Measurements from ENCODE around the gene RPTOR.

The RPTOR gene

GRCh38 chr17:80588702-80589383 is 44.2 kb downstream of the RPTOR start:
- no peak for DNase-seq (ENCODE audit: low spot score)

- no peak for DNase-seq (ENCODE audit: low spot score)
Measured at GRCh38 chr17:80591788-80592187, 47.1 kb downstream of the RPTOR start.

DNA sequence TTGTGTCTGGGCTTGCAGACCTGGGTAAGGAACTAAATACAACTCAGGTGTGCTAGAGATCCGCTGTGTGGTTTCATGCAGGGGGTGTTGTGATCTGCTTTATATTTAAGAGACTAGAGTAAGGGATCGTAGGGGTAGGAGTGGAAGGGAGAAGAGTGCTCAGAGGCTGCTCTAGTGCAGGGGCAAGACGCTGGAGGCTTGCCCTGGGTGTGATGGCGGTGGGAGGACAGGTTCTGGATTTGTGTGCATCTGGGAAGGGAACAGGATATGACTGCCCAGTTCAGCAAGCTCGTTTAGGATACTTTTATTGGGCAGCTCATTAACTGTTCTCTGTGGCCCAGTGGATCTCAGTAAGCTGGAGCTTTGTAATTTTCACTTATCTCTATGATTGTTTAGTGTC is 47.6 kb downstream of the RPTOR start:
- DNase-seq (ENCODE audit: low spot score), result no peak

DNA sequence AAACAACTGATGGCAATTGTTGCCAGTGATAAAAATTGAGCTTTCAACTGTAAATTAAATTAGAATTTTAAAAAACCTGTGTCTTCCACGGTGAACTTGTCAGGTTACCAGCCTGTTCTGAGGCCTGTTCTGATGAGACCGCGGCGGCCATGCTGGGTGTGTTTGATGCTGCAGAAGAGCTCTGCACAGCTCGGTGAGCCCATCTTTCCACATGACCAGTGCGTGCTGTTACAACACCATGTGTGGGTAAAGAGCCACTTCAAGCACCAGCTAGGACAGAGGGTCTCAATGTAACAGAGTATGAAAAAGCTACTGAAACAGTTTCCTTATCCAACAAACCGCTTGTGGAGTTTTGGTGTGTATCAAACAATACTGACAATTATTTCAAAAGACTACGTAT is 48.5 kb downstream of the RPTOR start:
- no peak for DNase-seq (ENCODE audit: low spot score)

- no peak for DNase-seq (ENCODE audit: low spot score)
Measured at GRCh38 chr17:80594431-80595269, 50.0 kb downstream of the RPTOR start.

DNA sequence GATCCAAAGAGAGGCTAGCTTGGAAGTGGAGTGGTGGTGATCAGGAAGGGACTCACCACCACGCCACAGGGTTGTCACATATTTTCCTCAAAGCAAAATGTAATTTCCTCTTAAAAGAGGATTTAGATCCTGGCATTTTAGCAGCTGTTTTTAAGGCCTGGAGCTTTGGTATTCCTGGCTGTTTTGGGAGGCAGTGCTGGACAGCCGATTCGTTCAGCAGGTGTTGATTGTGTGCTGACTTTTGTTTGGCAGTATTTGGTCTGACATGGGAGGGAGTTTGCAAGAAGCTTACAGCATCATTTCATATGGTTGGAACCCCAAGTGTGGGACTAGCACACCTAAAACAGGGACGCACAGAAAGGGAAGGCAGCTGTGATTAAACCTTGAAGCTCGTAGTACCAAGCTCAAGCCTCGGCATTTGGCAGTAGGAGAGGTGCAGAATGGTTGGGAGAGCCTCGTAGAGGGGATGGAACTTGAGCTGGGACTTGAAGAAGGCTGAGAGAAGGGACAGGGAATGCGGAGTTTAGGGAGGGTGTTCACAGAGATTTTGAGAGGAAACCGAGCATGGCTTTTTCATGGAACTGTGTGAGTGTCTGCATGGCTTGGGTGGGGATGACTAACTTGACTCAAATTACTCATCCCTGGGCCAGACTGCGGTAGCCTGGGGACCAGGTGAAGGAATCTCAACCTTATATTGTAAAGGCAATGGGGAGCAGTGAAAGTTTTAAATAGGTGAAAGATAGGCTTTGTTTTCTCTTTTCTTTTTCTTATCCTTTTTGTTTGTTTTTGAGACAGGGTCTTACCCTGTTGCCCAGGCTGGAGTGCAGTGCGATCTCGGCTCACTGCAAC is 52.3 kb downstream of the RPTOR start:
- no peak for DNase-seq (ENCODE audit: low spot score)

DNA sequence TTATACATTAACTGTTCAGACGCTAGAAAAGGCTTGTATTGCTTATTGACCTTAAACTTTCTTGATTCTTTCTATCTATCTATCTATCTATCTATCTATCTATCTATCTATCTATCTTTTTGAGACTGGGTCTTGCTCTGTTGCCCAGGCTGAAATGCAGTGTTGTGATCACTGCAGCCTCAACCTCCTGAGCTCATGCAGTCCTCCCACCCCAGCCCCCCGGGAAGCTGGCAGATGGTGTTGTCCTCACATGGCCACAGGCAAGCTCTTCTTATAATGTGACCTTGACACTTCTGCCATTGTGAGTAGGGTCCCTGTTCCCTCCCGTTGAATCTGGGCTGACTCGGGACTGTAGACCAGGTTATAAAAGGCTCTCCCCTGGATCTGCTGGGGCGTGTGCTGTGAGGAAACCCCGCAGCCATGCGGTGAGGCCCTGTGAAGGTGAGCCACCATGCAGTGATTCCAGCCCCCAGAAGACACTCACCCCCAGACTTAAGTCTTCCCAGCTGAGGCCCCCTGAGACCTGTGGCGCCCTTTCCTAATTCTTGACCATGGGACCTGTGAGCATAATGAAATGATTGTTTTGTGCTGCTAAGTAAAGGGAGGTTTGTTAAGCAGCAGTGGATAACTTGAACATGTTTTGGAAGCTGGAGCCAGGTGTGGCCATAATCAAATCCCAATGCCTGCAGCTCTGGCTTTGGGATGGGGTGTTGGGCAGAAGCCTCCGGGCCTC is 54.3 kb downstream of the RPTOR start:
- no peak for DNase-seq (ENCODE audit: low spot score)

GRCh38 chr17:80599546-80600305 is 55.1 kb downstream of the RPTOR start:
- DNase-seq (ENCODE audit: low spot score), result peak; percentile 84

DNA sequence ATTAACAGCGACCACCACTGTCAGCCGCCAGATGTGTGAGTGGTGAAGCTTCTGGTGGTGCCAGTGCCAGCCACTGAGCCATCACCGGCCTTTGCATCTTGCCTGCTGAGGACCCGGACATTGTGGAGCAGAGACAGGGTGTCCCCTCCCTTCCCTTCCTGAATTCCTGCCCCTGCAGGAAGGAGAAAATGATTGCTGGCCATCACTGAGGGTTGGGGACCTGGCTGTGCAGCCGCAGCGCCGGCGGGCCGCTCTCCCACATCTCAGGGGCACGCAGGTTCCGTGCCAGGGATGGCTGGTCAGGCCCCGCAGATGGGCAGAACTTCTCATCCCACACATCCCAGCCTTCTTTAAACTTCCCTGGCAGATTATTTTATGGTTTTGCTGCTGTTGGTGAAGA is 56.5 kb downstream of the RPTOR start:
- DNase-seq (ENCODE audit: low spot score), result no peak

GRCh38 chr17:80603396-80603795 is 58.8 kb downstream of the RPTOR start:
- DNase-seq (ENCODE audit: low spot score), result no peak

DNA sequence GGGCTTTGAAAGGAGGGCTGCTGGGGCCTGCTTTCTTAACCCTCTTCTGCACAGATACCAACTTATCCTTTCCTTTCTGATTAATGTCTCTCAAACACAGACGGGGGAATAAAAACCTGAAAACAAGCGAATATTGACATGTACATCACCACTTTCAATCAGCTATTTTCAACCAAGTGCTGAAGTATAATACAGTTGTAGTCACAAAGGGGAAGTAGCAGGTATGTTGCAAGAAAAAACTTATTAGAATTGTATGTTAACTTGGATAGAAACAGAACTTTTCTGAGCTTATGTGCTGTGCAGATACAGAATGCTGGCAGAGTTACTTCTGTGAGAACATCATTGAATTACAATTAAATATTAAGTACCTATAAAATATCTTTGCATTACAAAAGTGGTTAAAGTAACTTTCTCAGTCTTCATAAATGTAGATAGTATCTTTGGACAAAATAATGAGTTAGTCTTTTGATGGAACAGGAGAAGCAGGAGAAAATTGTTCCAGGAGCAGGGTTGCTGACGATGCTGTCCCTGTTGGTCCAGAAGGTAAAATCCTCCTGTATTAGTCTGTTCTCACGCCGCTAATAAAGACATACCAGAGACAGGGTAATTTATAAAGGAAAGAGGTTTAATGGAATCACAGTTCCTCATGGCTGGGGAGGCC is 59.5 kb downstream of the RPTOR start:
- no peak for DNase-seq (ENCODE audit: low spot score)

GRCh38 chr17:80604670-80605010 is 60.0 kb downstream of the RPTOR start:
- no peak for DNase-seq (ENCODE audit: low spot score)

DNA sequence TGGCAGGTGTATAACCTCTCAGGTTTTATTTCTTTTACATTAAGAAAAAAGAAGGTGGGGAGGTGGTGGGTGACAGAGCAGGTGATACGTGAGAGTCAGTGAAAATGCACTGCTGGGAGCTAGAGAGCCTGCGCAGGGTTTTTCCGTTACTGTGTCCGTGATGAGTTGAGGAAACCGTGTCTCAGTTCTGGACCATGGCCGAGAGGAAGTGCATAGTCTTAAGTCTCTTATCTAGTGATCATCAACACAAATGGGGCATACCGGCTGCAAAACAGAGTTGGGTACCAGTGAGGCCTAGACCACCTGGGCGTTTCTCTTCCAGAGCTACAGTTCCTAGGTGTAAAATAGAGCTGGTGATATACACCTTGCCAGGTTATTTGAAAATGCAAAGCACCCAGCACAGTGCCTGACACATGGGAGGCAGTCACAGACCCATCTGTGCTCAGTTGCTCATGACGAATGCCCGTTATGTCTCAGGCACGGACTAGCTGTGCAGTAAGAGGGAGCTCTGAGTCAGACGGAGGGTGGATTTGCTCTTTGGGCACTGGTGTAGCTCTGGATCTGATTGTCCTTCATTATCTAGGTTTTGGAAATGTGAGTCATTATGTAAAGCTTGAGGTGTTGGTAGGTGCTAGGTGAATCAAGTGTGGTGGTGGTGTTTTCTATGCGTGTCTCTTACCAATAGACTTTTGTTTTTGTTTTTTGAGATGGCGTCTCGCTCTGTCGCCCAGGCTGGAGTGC is 60.9 kb downstream of the RPTOR start:
- DNase-seq (ENCODE audit: low spot score), result peak; percentile 55

- DNase-seq (ENCODE audit: low spot score), result no peak
Measured at GRCh38 chr17:80608326-80608725, 63.7 kb downstream of the RPTOR start.

GRCh38 chr17:80609757-80610156 is 65.1 kb downstream of the RPTOR start:
- no peak for DNase-seq (ENCODE audit: low spot score)

DNA sequence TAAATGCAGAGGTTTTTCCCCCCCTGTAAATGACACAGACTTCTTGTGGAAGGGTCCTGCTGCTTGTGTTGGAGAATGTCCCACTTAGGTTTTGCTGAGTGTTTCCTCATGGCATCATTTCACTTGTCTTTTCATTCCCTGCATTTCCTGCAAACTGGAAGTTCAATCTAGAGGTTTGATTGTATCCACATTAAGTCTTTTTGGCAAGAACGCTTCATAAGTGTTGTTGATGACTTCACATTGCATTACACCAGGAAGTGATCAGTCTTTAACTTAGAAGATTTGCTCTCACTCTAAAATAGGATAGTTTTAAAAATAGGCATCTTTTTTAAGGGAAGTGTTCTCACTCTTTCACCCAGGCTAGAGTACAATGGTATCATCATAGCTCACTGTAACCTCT is 67.2 kb downstream of the RPTOR start:
- no peak for DNase-seq (ENCODE audit: low spot score)

- DNase-seq (ENCODE audit: low spot score), result no peak
Measured at GRCh38 chr17:80612997-80613731, 68.5 kb downstream of the RPTOR start.

GRCh38 chr17:80613732-80614071 is 69.1 kb downstream of the RPTOR start:
- no peak for DNase-seq (ENCODE audit: low spot score)

DNA sequence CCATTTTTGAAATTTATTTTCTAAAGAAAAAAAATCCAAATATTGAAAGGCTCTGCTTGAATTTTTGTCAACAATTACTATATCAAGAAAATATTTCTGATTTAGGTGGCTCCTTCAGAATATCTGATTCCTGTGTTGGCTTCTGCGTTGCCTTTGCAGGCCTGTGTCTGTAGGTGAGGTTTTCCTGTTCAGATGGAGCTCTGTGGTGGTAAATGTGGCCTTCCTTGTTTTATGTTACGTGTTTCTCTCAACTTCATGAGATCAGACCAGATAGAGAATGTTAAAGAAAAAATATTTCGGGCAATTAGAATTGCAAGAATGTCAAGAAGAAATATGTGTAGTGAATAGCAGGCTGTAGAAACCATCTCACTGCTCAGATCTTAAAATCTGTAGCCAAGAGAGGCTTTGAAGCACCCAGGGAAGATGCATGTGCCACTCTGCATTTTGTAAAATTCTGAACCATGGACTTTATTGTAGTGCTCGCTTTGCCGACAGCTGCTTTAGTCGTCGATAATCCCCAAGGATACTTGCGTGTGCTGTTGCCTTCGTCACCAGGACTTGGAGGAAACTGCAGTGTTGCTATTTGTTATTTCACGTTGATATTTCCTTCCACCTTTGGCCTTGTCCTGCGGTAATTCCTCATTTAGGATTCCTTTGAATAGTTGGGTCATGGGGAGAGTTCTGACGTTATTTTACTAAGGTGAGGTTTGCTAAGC is 69.9 kb downstream of the RPTOR start:
- DNase-seq (ENCODE audit: low spot score), result no peak
